Measurements from ENCODE around the gene CASD1.

The CASD1 gene

GRCh38 chr7:94486216-94486615 lies 23.4 kb upstream of the CASD1 start:
- H3K9me3 ChIP-seq (ENCODE audit: control insufficient read depth in 1 of 2, low read length in 2 of 2), result no peaks in the 10 kb centered on the region
- no peak overlapping the region for H3K27ac ChIP-seq (ENCODE audit: low read depth, low read length)
- H3K4me3 ChIP-seq (ENCODE audit: low read depth in 1 of 2, low read length in 2 of 2), result no peak overlapping the region
- H3K27me3 ChIP-seq (ENCODE audit: control insufficient read depth in 1 of 2, insufficient read depth in 2 of 2, low read length in 2 of 2), result peaks cover 0 to 4% of the 10 kb centered on the region in 2 donors
- H3K4me1 ChIP-seq (ENCODE audit: control insufficient read depth in 1 of 2, insufficient read depth in 2 of 2, low read length in 2 of 2), result no peaks in the 10 kb centered on the region
- no peak overlapping the region for H3K9ac ChIP-seq (ENCODE audit: low read depth in 1 of 2, low read length in 2 of 2)
- no peaks in the 10 kb centered on the region for H3K36me3 ChIP-seq (ENCODE audit: control insufficient read depth in 1 of 2, insufficient read depth in 2 of 2, low read length in 2 of 2)

DNA sequence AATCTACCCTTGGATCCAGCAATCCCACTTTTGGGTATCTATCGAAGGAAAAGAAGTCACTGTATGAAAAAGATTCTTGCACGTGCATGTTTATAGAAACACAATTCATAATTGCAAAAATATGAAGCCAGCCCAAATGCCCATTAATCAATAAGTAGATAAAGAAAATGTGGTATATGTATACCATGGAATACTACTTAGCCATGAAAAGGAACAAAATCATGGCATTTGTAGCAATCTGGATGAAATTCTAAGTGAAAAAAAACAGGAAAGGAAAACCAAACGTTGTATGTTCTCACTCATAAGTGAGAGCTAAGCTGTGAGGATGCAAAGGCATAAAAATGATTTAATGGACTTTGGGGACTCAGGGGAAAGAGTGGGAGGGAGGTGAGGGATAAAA lies 18.2 kb upstream of the CASD1 start:
- Histone ChIP-seq H3K36me3 (ENCODE audit: control insufficient read depth in 1 of 2, insufficient read depth in 2 of 2, low read length in 2 of 2) (no peaks in the 10 kb centered on the region), H3K4me1 (ENCODE audit: control insufficient read depth in 1 of 2, insufficient read depth in 2 of 2, low read length in 2 of 2) (no peaks in the 10 kb centered on the region), H3K9me3 (ENCODE audit: control insufficient read depth in 1 of 2, low read length in 2 of 2) (no peaks in the 10 kb centered on the region), H3K27me3 (ENCODE audit: control insufficient read depth in 1 of 2, insufficient read depth in 2 of 2, low read length in 2 of 2) (no peaks in the 10 kb centered on the region), H3K4me3 (ENCODE audit: low read depth in 1 of 2, low read length in 2 of 2) (no peak overlapping the region), H3K27ac (ENCODE audit: low read depth, low read length) (no peak overlapping the region), H3K9ac (ENCODE audit: low read depth in 1 of 2, low read length in 2 of 2) (no peak overlapping the region)

GRCh38 chr7:94492601-94493000 lies 17.0 kb upstream of the CASD1 start:
- Histone ChIP-seq H3K9ac (ENCODE audit: low read depth in 1 of 2, low read length in 2 of 2) (no peak overlapping the region), H3K36me3 (ENCODE audit: control insufficient read depth in 1 of 2, insufficient read depth in 2 of 2, low read length in 2 of 2) (no peaks in the 10 kb centered on the region), H3K27me3 (ENCODE audit: control insufficient read depth in 1 of 2, insufficient read depth in 2 of 2, low read length in 2 of 2) (no peaks in the 10 kb centered on the region), H3K4me1 (ENCODE audit: control insufficient read depth in 1 of 2, insufficient read depth in 2 of 2, low read length in 2 of 2) (no peaks in the 10 kb centered on the region), H3K27ac (ENCODE audit: low read depth, low read length) (no peak overlapping the region), H3K4me3 (ENCODE audit: low read depth in 1 of 2, low read length in 2 of 2) (no peak overlapping the region), H3K9me3 (ENCODE audit: control insufficient read depth in 1 of 2, low read length in 2 of 2) (no peaks in the 10 kb centered on the region)

DNA sequence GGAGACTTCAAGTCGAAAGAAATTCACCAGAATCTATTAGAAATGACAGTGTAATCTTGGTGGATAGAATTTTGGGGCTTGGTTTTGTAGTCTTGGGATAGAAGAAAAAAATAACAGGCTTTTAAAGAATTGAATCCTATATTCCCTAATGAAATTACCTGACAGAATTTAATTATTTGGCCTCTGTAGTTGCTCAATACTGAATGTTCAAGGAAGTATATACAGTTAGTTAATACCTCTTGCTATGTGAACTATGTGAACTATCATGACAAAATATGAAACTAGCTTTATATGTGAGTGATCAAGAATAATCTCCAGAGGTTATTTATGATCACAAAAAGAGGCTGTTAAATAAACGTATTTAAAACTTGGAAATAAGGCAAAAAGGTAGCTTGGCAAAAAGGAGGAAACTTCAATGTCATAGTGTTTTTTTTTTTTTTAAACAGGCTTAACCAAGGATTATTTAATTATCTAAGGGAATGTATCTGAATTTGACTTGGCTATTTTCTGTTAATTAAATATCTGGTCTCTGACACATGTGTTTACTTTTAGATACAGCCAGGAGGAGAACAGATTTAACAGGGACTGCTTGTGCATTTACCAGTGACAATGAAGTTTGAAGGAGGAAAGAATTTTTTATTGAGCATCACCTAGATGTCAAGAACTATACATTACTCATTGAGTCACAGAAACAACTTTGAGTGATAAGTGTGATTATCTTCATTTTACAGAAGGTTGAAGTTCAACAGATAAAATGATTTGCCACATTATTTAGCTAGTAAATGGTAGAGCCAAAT lies 11.5 kb upstream of the CASD1 start:
- Histone ChIP-seq H3K4me3 (ENCODE audit: low read depth in 1 of 2, low read length in 2 of 2) (no peak overlapping the region), H3K27me3 (ENCODE audit: control insufficient read depth in 1 of 2, insufficient read depth in 2 of 2, low read length in 2 of 2) (no peaks in the 10 kb centered on the region), H3K27ac (ENCODE audit: low read depth, low read length) (no peak overlapping the region), H3K9ac (ENCODE audit: low read depth in 1 of 2, low read length in 2 of 2) (no peak overlapping the region), H3K4me1 (ENCODE audit: control insufficient read depth in 1 of 2, insufficient read depth in 2 of 2, low read length in 2 of 2) (no peaks in the 10 kb centered on the region), H3K9me3 (ENCODE audit: control insufficient read depth in 1 of 2, low read length in 2 of 2) (no peaks in the 10 kb centered on the region), H3K36me3 (ENCODE audit: control insufficient read depth in 1 of 2, insufficient read depth in 2 of 2, low read length in 2 of 2) (no peaks in the 10 kb centered on the region)

DNA sequence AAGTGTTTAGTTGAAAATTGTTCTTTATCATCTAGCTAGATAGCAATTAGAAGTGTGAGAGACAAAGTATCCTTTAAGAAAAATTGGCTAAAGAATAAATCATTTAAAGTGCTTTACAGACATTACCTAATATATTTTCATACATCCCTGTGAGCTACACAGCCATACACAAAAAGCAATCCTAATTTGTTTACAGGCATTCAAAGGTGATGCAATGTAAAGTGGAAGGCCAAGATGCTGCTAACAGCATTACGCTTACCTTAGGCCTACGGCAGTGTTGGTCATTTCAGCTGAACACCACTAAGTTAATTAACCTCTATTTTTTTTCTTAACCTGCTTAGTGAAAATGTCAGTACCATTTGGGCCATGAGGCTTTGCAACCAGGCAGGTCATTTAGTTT lies 10.7 kb upstream of the CASD1 start:
- Histone ChIP-seq H3K27me3 (ENCODE audit: control insufficient read depth in 1 of 2, insufficient read depth in 2 of 2, low read length in 2 of 2) (no peaks in the 10 kb centered on the region), H3K4me1 (ENCODE audit: control insufficient read depth in 1 of 2, insufficient read depth in 2 of 2, low read length in 2 of 2) (no peaks in the 10 kb centered on the region), H3K4me3 (ENCODE audit: low read depth in 1 of 2, low read length in 2 of 2) (no peak overlapping the region), H3K9me3 (ENCODE audit: control insufficient read depth in 1 of 2, low read length in 2 of 2) (no peaks in the 10 kb centered on the region), H3K9ac (ENCODE audit: low read depth in 1 of 2, low read length in 2 of 2) (no peak overlapping the region), H3K36me3 (ENCODE audit: control insufficient read depth in 1 of 2, insufficient read depth in 2 of 2, low read length in 2 of 2) (no peaks in the 10 kb centered on the region), H3K27ac (ENCODE audit: low read depth, low read length) (no peak overlapping the region)

DNA sequence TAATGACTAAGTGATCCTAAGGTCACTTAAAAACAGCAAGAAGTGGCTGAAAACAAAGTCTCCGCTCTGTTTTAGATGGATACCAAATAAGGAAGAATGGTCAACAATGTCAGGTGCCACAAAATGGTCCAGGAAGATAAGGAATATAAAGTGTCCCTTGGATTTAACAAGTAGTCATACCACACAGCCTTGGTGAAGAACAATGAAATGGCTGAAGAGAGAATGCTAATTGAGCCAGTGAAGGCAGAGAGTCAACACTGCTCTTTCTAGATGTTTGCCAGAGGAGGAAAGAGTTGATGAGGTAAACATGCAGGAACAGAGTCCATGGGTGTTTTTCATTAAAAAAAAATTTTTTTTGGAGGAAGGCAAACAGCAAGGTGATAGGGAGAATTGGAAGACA lies 2.1 kb upstream of the CASD1 start:
- no peak overlapping the region for H3K4me3 ChIP-seq (ENCODE audit: low read depth in 1 of 2, low read length in 2 of 2)
- H3K4me1 ChIP-seq (ENCODE audit: control insufficient read depth in 1 of 2, insufficient read depth in 2 of 2, low read length in 2 of 2), result peaks cover 17 to 25% of the 10 kb centered on the region in 2 donors
- no peak overlapping the region for H3K27ac ChIP-seq (ENCODE audit: low read depth, low read length)
- H3K9me3 ChIP-seq (ENCODE audit: control insufficient read depth in 1 of 2, low read length in 2 of 2), result no peaks in the 10 kb centered on the region
- H3K27me3 ChIP-seq (ENCODE audit: control insufficient read depth in 1 of 2, insufficient read depth in 2 of 2, low read length in 2 of 2), result no peaks in the 10 kb centered on the region
- no peaks in the 10 kb centered on the region for H3K36me3 ChIP-seq (ENCODE audit: control insufficient read depth in 1 of 2, insufficient read depth in 2 of 2, low read length in 2 of 2)
- no peak overlapping the region for H3K9ac ChIP-seq (ENCODE audit: low read depth in 1 of 2, low read length in 2 of 2)

DNA sequence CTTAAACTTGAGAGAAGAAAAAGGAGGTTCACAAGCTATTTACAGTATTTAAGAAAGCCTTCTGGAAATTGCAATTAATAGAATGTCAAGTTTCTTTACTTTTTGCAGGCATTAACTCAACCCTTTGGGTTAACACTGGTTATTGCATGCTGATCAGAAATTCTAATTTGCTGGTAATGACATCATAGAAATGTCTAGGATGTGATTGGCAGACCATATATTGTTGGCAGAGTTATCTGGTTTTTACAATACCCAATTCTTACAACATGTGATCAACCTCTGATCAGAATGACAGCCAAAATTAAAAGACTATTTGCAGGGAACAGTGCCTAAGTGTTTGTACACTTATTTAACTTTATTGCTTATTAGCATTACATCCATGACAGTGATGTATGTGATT lies 1.6 kb upstream of the CASD1 start:
- Histone ChIP-seq H3K9me3 (ENCODE audit: control insufficient read depth in 1 of 2, low read length in 2 of 2) (no peaks in the 10 kb centered on the region), H3K36me3 (ENCODE audit: control insufficient read depth in 1 of 2, insufficient read depth in 2 of 2, low read length in 2 of 2) (no peaks in the 10 kb centered on the region), H3K9ac (ENCODE audit: low read depth in 1 of 2, low read length in 2 of 2) (no peak overlapping the region), H3K27me3 (ENCODE audit: control insufficient read depth in 1 of 2, insufficient read depth in 2 of 2, low read length in 2 of 2) (no peaks in the 10 kb centered on the region), H3K27ac (ENCODE audit: low read depth, low read length) (no peak overlapping the region), H3K4me1 (ENCODE audit: control insufficient read depth in 1 of 2, insufficient read depth in 2 of 2, low read length in 2 of 2) (peaks cover 18 to 30% of the 10 kb centered on the region in 2 donors), H3K4me3 (ENCODE audit: low read depth in 1 of 2, low read length in 2 of 2) (no peak overlapping the region)

- peaks cover 24 to 38% of the 10 kb centered on the region in 2 donors for H3K4me1 ChIP-seq (ENCODE audit: control insufficient read depth in 1 of 2, insufficient read depth in 2 of 2, low read length in 2 of 2)
- no peaks in the 10 kb centered on the region for H3K9me3 ChIP-seq (ENCODE audit: control insufficient read depth in 1 of 2, low read length in 2 of 2)
- no peaks in the 10 kb centered on the region for H3K27me3 ChIP-seq (ENCODE audit: control insufficient read depth in 1 of 2, insufficient read depth in 2 of 2, low read length in 2 of 2)
- H3K4me3 ChIP-seq (ENCODE audit: low read depth in 1 of 2, low read length in 2 of 2), result peak overlapping the region; percentile 90 to 91
- H3K36me3 ChIP-seq (ENCODE audit: control insufficient read depth in 1 of 2, insufficient read depth in 2 of 2, low read length in 2 of 2), result no peaks in the 10 kb centered on the region
- peak overlapping the region; percentile 87 for H3K27ac ChIP-seq (ENCODE audit: low read depth, low read length)
- peak overlapping the region; percentile 73 to 84 for H3K9ac ChIP-seq (ENCODE audit: low read depth in 1 of 2, low read length in 2 of 2)
Measured at GRCh38 chr7:94509887-94510581, 425 bp downstream of the CASD1 start.

- Histone ChIP-seq H3K27me3 (ENCODE audit: control insufficient read depth in 1 of 2, insufficient read depth in 2 of 2, low read length in 2 of 2) (no peaks in the 10 kb centered on the region), H3K9ac (ENCODE audit: low read depth in 1 of 2, low read length in 2 of 2) (peak overlapping the region; percentile 73 to 84), H3K27ac (ENCODE audit: low read depth, low read length) (peak overlapping the region; percentile 87), H3K36me3 (ENCODE audit: control insufficient read depth in 1 of 2, insufficient read depth in 2 of 2, low read length in 2 of 2) (no peaks in the 10 kb centered on the region), H3K4me3 (ENCODE audit: low read depth in 1 of 2, low read length in 2 of 2) (peak overlapping the region; percentile 90 to 91), H3K4me1 (ENCODE audit: control insufficient read depth in 1 of 2, insufficient read depth in 2 of 2, low read length in 2 of 2) (peaks cover 24 to 43% of the 10 kb centered on the region in 2 donors), H3K9me3 (ENCODE audit: control insufficient read depth in 1 of 2, low read length in 2 of 2) (no peaks in the 10 kb centered on the region)
Measured at GRCh38 chr7:94510582-94511496, 1.2 kb downstream of the CASD1 start.

DNA sequence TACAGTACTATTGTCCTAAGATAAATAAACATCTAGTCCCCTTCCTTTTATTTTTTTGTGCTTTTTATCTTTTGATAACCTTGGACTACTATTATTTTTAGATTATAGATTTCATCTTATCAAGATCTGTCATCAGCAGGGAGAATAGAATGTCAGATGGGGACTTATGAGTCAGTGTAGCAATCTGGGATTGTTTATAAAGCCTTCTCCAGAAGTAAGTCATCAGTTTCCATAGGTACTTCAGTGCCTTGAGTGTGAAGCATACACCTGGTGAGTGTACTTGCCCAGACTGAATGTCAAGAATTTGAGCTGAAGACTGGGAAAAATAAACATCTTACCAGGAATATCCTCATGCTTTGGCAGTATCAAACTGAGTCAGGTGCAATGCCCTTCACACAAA lies 2.1 kb downstream of the CASD1 start:
- H3K27me3 ChIP-seq (ENCODE audit: control insufficient read depth in 1 of 2, insufficient read depth in 2 of 2, low read length in 2 of 2), result no peaks in the 10 kb centered on the region
- no peaks in the 10 kb centered on the region for H3K36me3 ChIP-seq (ENCODE audit: control insufficient read depth in 1 of 2, insufficient read depth in 2 of 2, low read length in 2 of 2)
- H3K4me3 ChIP-seq (ENCODE audit: low read depth in 1 of 2, low read length in 2 of 2), result no peak overlapping the region
- no peak overlapping the region for H3K27ac ChIP-seq (ENCODE audit: low read depth, low read length)
- no peaks in the 10 kb centered on the region for H3K9me3 ChIP-seq (ENCODE audit: control insufficient read depth in 1 of 2, low read length in 2 of 2)
- H3K4me1 ChIP-seq (ENCODE audit: control insufficient read depth in 1 of 2, insufficient read depth in 2 of 2, low read length in 2 of 2), result peaks cover 24 to 43% of the 10 kb centered on the region in 2 donors
- no peak overlapping the region for H3K9ac ChIP-seq (ENCODE audit: low read depth in 1 of 2, low read length in 2 of 2)
